AG10803 (cell line): ENCODE measurements around the gene DCAKD.

Experiments used
- DNase-seq: peaks from one replicate; pipeline ENCODE4 v3.0.0; 2010; ENCODE audit warnings: low read depth
- H3K4me3 ChIP-seq: 2 replicates; pipeline ENCODE4 v1.5.1; 2011; ENCODE audit warnings: mild to moderate bottlenecking, low read length, control low read depth
- CTCF ChIP-seq: conservative IDR thresholded peaks from 2 replicates; pipeline ENCODE4 v1.5.1; 2011; ENCODE audit warnings: mild to moderate bottlenecking, low read length, control low read depth, inconsistent platforms

DCAKD gene

GRCh38 chr17:45008216-45008615 lies 43.2 kb downstream of the DCAKD start:
- no peak for DNase-seq
- no peak overlapping the region for H3K4me3 ChIP-seq
- TF ChIP-seq CTCF, result no peak

- no peak overlapping the region for H3K4me3 ChIP-seq
- TF ChIP-seq CTCF, result no peak
- no peak for DNase-seq
These were observed 44.4 kb downstream of the DCAKD start for GRCh38 chr17:45006927-45007461.

GRCh38 chr17:45005700-45006099 lies 45.7 kb downstream of the DCAKD start:
- no peak for DNase-seq
- TF ChIP-seq CTCF, result no peak
- no peak overlapping the region for H3K4me3 ChIP-seq

GRCh38 chr17:45004388-45004787 lies 47.0 kb downstream of the DCAKD start:
- H3K4me3 ChIP-seq, result no peak overlapping the region
- DNase-seq, result no peak
- no peak for TF ChIP-seq CTCF

GRCh38 chr17:45003877-45004276 lies 47.6 kb downstream of the DCAKD start:
- no peak for TF ChIP-seq CTCF
- DNase-seq, result no peak
- no peak overlapping the region for H3K4me3 ChIP-seq

GRCh38 chr17:45001310-45001709 lies 50.1 kb downstream of the DCAKD start:
- no peak for DNase-seq
- no peak for TF ChIP-seq CTCF
- no peak overlapping the region for H3K4me3 ChIP-seq

GRCh38 chr17:44999433-44999832 lies 52.0 kb downstream of the DCAKD start:
- TF ChIP-seq CTCF, result no peak
- H3K4me3 ChIP-seq, result no peak overlapping the region
- no peak for DNase-seq
